Activated CD8-positive, alpha-beta memory T cell treated with anti-CD3 and anti-CD28 coated beads for 36 hours (primary cell): ENCODE measurements around the gene HLA-C. TPM values are rescaled to one million over a fixed set of nuclear protein-coding genes. Genes with fewer than 3 reads are reported as not detected.
"Not testable (repeated sequence)": the region's sequence is repeated elsewhere in the genome, so short reads cannot be mapped to it uniquely, and the experiment has no call there.

Source experiments
- CTCF ChIA-PET: fragments of 350-600 bp; sonication (Branson Sonifier 250); formaldehyde crosslinking; loops from one replicate; lab custom pipeline; 2021; ENCODE audit warnings: antibody characterized with exemption; lab: Charles Lee
- POLR2A ChIA-PET: fragments of 350-600 bp; sonication (Branson Sonifier 250); formaldehyde crosslinking; loops from one replicate; lab custom pipeline; 2021; ENCODE audit warnings: antibody characterized with exemption; lab: Charles Lee
- total RNA-seq, 2 experiments: library from RNA; stranded (reverse); gene quantifications; one replicate each; pipeline ENCODE4 v1.2.3, GENCODE V29; 2021

Gene HLA-C
- total RNA-seq, result 100 to 1,000 TPM; 647 to 650 TPM

DNA sequence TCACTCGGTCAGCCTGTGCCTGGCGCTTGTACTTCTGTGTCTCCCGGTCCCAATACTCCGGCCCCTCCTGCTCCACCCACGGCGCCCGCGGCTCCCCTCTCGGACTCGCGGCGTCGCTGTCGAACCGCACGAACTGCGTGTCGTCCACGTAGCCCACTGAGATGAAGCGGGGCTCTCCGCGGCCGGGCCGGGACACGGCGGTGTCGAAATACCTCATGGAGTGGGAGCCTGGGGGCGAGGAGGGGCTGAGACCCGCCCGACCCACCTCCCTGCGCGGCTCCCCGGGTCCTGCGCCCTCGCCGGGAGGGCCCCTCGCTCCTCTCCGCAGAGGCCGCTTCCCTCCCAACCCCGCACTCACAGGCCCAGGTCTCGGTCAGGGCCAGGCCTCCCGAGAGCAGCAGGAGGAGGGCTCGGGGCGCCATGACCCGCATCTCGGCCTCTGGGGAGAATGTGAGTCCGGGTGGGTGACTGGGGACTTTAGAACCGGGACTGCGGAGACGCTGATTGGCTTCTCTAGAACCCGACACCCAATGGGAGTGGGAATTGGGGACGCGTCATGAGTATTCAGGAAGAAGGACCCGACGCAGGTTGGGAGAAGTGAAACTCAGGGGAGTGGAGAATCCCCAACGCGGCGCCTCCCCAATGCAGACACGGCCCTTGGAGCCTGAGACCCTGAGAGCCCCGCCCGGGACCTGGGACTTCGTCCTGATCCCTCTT, at the start of gene HLA-C:
Gene HLA-C, minus strand, starts transcription at position 452 of the 717 bp plus-strand sequence. Its CDS starts 21 bp downstream, at position 431.
- ChIA-PET CTCF (no interaction called here), POLR2A (interaction anchor here (1.2 kb wide), 1 partner anchor 82 kb away, joined by 7 read pairs; no protein-coding TSS in a partner anchor)

DNA sequence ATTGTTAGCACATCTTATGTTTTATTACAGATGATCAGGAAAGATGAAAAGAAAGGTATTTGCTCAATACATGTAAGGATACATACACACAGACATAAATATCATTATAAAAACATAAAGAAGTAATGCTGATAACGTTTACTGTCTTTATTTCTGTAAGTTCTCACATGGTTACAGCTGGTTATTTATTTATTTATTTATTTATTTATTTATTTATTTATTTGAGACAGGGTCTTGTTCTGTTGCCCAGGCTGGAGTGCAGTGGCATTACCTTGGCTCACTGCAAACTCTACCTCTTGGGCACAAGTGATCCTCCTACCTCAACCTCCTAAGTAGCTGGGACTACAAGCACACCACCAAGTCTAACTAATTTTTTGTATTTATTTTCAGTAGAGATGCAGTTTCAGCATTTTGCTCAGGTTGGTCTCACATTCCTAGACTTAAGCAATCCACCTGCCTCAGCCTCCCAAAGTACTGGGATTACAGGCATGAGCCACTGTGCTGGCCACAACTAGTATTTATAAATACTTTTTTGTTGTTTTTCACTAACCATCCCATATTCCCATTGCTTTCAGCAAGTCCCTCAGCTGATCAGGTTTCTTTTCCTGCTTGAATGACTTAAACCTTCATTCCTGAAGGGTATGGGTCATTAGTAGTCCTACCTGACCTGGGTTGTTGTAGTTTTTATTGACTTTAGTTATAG, 49.3 kb upstream of the HLA-C start:
- CTCF ChIA-PET, result no interaction called here
- POLR2A ChIA-PET, result no interaction called here

DNA sequence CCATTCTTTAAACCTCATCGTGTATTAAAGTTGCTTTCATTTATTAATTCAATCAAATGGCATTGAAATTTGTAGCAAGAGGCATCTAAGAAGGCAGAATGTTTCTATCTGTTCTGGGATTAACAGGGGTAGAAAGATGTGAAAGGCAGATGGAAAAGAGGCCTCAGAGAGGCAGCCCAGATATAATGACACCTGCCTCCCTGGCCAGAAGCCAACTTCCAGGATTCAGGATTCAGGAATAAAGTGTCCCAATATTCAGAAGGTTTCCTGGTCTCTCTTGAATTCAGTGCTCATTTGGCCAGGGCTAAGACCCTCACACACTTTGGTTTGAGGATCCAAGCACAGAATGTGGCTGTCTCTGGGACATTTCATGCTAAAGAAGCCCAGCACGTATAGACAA, 45.1 kb upstream of the HLA-C start:
- ChIA-PET POLR2A (no interaction called here), CTCF (no interaction called here)

DNA sequence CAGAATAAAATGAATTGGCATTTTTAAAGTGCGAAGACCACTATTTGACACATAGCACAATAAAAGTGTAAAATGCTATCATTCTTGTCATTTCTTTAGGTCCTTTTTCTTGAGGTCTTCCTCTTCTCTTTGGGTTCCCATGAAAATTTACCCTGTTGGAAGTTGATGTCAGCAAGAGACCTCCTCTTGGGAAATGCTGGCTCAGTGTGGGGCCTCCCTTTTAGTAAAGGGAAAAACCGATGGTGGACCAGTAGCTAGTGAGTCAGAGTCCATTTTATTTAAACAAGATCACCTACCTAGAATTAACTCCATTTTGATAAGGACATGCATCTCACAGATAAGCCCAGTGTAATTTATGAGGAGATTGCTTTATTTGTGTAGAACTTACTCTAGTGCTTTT, 37.7 kb upstream of the HLA-C start:
- POLR2A ChIA-PET, result no interaction called here
- CTCF ChIA-PET, result no interaction called here

DNA sequence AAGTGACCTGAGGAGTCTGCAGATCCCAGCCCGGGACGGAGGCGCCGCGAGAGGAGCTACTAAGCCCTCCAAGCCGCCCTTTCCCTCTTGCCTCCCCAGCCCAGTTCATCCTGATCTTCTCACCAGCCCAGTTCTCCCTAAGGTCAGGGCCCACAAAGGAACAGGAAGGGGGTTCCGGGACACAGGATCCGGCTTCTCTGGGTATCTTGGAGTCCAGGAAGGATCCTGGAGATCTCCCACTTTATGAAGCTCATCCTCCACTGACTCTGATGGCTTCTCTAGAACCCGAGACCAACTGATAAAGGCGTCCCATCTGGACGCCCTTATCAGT, 36.9 kb upstream of the HLA-C start:
- POLR2A ChIA-PET, result interaction anchor here (0.6 to 1.8 kb wide), 2 partner anchors 43 to 354 kb away, joined by 5 to 7 read pairs; no protein-coding TSS in a partner anchor
- CTCF ChIA-PET, result interaction anchor here (0.6 to 2.5 kb wide), 2 partner anchors 57 to 178 kb away, joined by 4 to 10 read pairs; no protein-coding TSS in a partner anchor

DNA sequence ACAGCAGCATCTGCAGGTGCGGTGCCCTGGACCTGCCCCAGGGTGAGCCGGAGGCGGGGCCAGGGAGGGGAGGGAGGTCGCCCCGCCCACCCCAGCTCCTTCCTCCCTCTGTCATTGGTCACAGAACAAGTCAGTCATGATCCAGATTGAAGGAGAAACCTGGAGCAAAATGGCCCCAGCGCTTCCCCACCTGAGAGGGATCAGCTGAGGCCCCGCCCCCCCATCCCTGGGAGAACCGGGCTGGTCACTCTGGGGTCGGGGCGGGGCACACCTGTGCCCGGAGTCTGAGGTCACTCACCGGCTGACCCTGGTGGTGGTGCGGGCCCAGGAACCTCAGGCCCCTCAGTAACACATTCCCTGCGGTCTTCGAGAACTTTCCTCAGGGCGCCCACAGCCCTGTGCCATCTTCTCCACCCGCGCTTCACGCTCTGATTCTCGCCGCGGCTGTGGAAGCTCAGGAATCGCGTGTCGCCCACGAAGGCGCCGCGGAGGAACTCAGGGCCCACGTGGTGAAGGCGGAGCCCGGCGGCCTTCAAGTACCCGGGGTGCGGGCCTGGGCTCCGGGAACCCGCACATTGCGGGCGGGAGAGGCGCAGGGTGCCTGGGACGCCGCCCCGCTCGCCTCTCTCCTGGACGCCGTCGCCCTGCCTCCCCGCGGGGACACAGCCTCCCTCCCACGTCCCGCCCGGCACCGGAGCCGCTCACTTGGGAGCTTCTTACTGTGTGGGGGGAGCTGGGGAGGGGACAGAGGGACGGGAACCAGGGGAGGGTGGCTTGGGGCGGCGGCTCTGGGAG, 36.4 kb upstream of the HLA-C start:
- CTCF ChIA-PET, result interaction anchor here (0.6 to 2.5 kb wide), 2 partner anchors 58 to 178 kb away, joined by 4 to 10 read pairs; no protein-coding TSS in a partner anchor
- POLR2A ChIA-PET, result interaction anchor here (0.6 to 1.8 kb wide), 2 partner anchors 44 to 355 kb away, joined by 5 to 7 read pairs; no protein-coding TSS in a partner anchor

DNA sequence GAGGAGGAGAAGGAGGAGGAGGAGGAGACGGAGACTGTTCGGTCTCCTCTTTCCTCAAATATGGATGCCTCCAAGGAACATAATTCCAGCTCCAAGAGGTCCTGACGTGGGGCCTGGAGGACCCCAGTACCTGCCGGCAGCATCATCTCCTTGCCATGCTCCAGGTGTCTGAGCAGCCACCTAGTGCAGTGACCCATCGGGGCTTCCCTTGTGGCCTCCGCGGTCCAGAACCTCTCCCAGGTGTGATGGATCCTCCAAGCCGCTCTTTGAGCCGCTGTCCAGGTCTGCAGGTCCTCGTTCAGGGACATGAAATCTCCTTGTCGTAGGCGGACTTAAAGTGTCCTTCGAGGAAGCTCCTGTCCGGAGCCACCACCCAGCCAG, 35.8 kb upstream of the HLA-C start:
- CTCF ChIA-PET, result interaction anchor here (2.5 kb wide), 1 partner anchor 58 kb away, joined by 10 read pairs; no protein-coding TSS in a partner anchor

DNA sequence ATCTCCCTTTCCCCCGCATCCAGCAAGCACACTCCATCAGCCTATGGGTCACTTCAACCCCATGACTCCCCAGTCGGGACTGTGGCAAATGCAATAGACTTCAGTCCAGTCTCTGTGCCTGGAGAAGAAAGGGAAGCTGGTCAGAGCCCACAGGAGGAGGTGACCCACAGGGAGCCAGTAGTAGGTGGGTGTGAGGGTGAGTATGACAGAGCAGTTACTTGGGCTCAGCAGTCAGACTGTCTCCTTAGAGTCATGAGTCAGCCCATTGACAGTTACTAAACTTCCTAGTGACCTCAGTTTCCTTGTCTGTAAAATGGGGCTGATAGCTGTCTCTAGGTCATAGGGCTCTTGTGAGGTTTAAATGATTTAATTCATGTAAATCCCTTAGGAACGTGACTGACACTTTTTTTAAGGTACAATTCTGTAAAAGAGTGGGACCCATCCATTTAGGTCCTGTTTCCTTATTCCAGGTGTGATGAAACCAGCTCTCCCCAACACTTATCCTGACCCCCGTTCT, 33.9 kb upstream of the HLA-C start:
- POLR2A ChIA-PET, result no interaction called here
- CTCF ChIA-PET, result interaction anchor here (1.0 to 1.3 kb wide), 2 partner anchors 12 to 45 kb away, joined by 3 read pairs; no protein-coding TSS in a partner anchor

More for the DNA sequence above, 35.8 kb upstream of the HLA-C start:
- POLR2A ChIA-PET, result interaction anchor here (1.8 kb wide), 1 partner anchor 44 kb away, joined by 5 read pairs; no protein-coding TSS in a partner anchor

DNA sequence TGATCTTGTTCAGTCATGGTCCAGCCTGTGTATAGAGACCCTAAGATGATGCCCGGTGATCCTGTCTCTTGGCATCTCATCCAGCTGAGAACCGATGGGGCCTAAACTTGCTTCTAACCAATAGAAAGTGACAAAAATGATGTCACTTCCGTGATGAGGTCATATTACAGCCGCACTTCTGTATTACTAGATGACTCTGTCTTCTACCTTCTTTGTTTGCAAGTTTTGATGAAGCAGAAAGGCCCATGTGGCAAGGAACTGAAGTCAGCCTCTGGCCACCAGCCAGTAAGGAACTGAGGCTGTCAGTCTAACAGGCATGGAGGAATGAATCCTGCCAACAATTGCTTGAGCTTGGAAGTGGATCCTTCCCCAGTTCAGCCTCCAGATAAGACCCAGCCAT, 32.8 kb upstream of the HLA-C start:
- POLR2A ChIA-PET, result no interaction called here
- CTCF ChIA-PET, result interaction anchor here (1.3 kb wide), 1 partner anchor 11 kb away, joined by 3 read pairs; no protein-coding TSS in a partner anchor

DNA sequence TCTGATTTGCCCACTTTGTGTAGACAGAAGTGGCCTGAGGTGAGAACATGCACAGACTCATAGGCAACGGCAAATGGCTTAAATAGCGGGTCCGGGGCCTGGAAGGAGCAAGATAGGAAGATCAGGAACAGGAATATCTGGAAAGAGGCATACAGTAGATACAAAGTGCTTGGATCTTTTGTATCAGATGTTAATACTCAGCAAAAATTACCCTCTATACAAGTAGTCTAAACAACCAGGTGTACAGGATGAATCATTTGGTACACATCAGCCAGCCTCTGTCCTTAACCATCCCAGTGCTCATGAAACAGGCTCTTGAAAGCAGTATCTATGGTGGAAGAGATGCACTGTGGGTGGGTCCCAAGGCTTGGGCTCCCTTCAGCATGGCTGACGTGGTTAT, 28.9 kb upstream of the HLA-C start:
- ChIA-PET CTCF (no interaction called here), POLR2A (no interaction called here)

DNA sequence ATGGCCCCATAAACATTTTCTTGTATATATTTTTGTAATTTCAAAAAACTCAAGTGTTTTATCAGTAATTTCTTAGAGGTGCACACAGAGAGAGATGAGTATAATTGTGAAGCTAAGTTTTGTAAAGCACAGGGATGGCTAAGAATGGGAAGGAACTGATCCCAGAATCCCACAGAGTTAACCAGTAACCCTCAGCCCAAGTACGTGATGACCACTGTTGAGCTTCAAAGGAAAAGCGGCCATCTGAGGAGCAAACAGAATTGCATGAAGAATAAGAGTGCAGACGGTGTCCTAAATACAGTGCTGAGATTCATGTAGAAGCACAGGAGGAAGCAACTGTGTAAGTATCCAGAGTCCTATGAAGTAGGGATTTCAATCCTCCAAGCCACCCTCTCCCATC, 28.1 kb upstream of the HLA-C start:
- CTCF ChIA-PET, result no interaction called here
- POLR2A ChIA-PET, result no interaction called here

DNA sequence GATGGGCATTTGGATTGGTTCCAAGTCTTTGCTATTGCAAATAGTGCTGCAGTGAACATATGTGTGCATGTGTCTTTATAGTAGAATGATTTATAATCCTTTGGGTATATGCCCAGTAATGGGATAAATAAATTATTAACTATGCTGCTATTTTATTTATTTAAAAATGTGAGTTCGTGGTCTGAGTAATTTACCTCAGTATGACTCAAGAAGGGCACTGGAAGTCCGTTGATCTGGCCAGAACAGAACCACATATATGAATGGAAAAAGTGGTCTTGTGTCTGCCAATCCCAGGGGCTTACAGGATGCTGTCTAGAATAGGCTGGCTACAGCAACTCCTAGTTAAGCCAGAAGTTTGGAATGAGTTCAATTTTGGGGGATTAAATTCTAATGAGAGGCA, 27.6 kb upstream of the HLA-C start:
- ChIA-PET POLR2A (no interaction called here), CTCF (no interaction called here)

DNA sequence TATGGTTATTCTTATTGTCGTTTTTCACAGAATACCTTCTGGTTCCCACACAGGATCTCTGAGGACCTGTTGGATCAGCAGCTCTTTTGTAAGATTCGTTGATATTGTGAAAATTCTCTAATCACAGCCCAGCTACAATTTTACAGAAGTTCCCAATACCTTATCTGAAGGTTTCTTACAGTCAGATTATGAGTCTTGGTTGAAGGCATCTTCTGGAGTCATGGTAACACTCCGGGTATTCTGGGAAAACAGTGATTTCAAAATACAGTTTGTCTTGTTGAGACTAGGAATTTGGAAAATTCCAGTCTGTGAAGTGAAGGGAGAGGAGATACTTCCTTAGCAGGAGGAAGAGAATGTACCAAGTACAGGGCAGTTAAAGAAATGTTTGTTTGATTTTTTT, 22.2 kb upstream of the HLA-C start:
- ChIA-PET CTCF (interaction anchor here (1.1 kb wide), 1 partner anchor 11 kb away, joined by 3 read pairs; no protein-coding TSS in a partner anchor), POLR2A (no interaction called here)

DNA sequence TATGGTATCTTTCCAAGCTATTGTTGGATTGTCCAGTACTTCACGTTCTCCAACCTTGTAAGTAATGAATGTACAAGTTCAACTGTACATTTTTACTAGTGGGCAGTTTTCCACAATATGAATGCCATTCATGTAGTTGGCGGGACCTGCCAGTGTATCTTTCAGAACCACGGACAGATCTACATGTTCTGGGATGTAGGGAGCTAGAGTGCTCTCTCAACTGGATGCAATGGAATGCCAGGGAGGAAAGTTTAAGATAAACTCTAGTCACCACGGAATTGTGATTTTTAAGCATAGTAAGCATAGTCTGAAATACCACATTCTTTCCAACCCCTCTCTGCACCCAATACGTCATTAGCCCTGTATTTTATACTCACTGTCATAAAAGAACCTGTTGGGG, 21.5 kb upstream of the HLA-C start:
- ChIA-PET CTCF (interaction anchor here (1.1 kb wide), 1 partner anchor 12 kb away, joined by 3 read pairs; no protein-coding TSS in a partner anchor), POLR2A (no interaction called here)

DNA sequence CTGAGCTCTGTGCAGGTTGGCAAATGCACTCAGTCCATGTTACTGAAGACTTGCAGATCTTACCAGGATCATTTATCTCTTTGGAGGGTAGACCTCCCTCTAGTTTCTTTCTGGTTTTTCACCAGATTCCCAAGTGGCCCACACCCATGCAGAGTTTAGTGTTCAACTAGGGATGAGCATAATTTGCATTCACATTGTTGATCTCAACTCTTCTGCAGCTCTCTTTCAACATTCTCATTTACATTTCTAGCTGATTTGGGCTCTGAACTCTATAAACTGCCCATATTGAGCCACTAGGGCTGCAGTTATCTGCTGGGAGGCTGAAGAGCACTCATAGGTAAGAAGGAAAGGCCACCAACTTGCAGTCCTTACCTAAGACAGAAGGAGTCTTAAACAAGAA, 17.9 kb upstream of the HLA-C start:
- CTCF ChIA-PET, result interaction anchor here (1.6 kb wide), 1 partner anchor 85 kb away, joined by 4 read pairs; no protein-coding TSS in a partner anchor
- POLR2A ChIA-PET, result no interaction called here

DNA sequence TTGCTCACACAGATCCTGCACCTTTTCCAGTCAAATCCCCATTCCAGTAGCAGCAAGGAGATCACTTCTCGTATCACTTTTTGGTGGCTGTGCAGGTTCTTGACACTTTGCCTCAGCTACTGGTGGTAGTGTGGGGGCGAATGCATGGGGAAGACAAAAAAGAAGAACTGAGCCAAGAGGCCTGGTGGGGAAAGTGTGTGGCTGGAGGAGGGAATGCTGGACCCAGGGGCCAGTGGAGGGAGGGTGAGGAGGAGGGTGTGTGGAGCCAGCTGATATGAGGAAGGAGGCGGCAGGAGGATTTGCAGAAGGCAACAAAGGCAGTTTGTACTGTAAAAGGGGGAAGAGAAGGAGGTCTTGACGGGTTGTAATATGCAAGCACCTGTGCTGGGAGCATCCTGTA, 15.7 kb upstream of the HLA-C start:
- ChIA-PET CTCF (interaction anchor here (0.6 kb wide), 1 partner anchor 153 kb away, joined by 3 read pairs; no protein-coding TSS in a partner anchor), POLR2A (no interaction called here)

DNA sequence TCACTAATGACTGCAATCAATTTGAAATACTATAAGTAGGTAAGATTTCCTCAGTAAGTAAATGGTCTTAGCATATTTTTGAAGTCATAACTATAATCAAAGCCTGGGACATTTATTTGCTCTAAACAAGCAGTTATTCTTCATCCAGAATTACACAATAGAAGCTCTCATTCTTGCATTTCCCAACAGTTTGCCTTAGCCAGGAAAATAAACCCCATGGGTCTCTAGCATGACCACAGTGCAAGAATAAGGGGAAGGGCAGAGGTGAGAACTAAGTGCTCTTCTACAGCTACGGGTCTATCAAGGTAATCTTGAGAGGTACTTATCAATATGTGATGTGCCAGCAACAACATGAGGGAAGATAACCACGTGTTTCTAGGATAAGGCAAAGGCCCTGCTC, 14.1 kb upstream of the HLA-C start:
- POLR2A ChIA-PET, result no interaction called here
- CTCF ChIA-PET, result no interaction called here

DNA sequence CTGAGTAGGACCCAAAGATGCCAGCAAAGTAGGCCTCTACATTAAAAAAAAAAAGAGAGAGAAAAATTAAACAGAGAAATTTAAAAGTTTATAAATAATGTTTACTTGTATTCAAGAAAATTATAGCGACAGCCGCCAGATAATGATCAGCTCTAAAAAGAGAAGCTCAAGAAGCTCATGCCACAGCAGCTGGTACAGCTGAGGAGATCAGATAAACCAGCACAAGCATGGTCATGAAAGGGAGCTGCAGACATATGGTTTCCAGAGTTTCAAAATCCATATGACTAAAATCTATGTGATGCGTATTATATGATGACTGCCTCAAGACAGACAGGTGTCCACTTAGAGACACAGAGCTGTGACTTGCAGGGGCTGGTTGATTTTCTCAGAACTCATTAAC, 13.6 kb upstream of the HLA-C start:
- ChIA-PET POLR2A (no interaction called here), CTCF (no interaction called here)

DNA sequence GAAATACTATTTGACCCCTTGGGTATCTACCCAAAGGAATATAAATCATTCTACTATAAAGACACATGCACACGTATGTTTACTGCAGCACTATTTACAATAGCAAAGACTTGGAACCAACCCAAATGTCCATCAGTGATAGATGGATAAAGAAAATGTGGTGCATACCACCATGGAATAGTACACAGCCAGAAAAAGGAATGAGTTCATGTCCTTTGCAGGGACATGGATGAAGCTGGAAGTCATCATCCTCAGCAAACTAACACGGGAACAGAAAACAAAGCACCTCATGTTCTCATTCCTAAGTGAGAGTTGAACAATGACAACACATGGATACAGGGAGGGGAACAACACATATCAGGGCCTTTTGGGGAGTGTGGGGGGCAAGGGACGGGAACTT, 7.8 kb upstream of the HLA-C start:
- POLR2A ChIA-PET, CTCF ChIA-PET: not testable (repeated sequence)
